Fibroblast of peridontal ligament (primary cell): ENCODE data around the gene KLF16.

Source experiments
- DNase-seq: peaks from one replicate; pipeline ENCODE4 v3.0.0-alpha.2; 2010; ENCODE audit errors: extremely low read depth

Gene KLF16

DNA sequence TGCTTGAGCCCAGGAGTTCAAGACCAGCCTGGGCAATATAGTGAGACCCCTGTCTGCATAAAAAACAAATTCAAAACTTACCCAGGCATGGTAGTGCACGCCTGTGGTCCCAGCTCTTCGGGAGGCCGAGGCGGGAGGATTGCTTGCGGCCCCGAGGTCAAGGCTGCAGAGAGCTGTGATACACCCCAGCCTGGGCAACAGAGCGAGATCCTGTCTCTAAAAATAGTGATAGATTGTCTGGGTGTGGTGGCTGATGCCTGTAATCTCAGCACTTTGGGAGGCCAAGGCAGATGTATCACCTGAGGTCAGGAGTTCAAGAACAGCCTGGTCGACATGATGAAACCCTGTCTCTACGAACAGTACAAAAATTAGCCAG lies 4.0 kb upstream of the KLF16 start:
- no peak for DNase-seq

DNA sequence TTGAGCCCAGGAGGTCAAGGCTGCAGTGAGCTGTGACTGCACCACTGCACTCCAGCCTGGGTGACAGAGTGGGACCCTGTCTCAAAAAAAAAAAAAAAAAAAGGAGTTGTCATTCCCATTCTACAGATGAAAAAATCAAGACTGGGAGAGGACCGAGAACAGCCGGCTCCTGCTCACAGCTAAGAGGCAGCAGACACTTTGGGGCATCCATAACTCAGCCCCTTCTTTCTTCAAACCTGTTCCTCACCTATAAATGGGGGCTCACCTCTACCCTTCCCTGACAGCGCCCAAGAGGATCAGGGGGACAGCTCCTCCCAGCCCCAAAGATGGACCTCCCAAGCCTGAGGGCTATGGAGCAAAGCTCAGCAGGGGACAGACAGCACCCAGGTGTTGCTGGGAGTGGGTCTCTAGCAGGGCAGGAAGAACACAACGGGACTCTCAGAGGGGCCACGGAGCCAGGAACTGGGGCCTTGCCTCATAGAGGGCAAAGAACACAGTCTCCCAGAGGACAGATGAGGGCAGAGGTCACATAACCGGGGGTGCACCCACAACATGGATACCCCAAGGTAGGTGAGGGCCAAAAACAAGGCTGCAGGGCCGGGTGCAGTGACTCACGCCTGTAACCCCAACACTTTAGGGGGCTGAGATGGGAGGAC lies 3.4 kb upstream of the KLF16 start:
- no peak for DNase-seq

DNA sequence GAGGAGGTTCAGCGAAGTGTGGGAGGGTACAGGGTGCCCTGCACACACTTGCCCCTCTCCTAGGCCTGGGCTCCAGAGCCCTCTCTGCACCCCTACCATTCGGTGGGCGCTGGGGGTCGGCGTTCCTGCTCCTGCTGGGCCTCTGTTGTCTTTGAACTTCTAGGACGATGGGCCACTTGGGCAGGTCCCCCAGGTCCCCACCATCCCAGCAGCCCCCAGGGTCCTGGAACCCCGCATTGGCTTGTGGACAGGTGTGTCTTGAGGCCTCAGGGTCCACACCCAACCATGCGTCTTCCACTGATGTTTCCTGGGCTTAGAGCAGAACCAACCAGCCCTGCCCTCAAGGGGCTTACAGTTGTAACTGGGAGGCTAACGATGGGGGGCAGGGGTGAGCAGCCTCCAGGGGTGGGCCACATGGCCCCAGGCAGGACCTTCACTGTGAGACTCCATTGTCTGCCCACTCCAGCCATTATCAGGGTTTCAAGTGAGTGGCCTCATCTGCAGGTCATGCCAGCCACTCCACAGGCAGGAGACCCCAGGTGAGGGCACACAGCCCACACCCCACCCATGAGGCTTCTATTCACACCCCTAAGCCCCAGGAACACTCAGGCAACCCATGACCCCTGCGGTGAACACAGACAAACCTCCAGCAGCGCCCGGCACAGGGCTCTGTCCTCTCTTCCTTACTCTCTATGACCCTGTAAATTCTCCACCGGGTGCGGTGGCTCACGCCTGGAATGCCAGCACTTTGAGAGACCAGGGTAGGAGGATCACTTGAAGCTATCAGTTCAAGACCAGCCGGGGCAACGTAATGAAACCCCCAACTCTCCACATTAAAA lies 2.0 kb upstream of the KLF16 start:
- DNase-seq: no peak

DNA sequence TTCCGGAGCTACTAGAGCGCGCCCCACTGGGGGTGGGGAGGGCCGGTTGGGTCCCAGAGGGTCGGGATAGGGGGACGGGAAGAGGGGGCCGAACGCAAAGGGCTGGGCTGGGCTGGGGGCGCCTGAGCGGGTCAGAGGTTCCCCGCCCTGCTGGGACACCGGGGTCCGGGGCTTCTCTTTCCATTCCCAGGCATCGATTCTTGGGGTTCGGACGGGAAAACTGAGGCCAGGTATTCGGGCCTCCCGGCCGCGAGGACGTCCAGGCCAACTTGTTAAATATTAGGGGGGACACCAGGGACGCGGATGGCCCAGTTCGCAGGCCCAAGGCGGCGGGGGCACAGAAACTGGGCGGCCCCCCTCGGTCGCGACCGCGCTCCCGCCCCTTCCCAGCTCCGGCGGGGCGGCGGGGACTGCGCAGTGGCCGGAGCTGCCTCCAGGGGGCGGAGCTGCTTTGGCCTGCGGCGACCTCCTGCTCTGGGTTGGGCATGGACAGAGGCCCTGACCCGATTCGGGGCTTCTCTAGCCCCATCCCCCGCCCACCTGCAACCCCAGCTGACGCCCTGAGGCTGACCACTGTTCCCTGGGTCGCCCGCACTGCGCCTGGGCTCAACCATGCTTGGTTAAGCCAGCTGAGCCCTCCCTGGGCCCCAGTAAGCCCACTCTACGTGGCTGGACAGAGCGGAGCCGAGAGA lies 1.2 kb upstream of the KLF16 start:
- DNase-seq: peak; percentile 38

GRCh38 chr19:1863638-1864479 lies 480 bp upstream of the KLF16 start:
- DNase-seq: peak; percentile 86

- no peak for DNase-seq
These were observed 703 bp downstream of the KLF16 start for GRCh38 chr19:1862424-1863327.

DNA sequence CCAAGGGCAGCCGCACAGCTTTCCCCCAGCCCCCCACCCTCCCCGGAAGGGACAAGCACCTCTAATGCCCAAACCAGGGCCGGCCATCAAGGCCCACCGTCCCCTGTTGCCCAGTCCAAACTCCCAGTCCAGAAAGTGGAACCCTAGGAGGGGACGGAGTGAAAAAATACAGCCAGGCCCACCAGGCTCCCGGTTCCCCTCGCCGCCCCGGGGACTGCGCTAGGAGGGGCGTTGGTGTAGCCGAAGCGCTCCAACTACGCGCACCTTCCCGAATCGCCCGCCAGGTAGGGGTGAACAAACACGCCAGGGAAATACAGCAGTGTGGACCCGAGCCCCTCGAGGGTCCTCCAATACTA lies 1.3 kb downstream of the KLF16 start:
- DNase-seq: no peak

DNA sequence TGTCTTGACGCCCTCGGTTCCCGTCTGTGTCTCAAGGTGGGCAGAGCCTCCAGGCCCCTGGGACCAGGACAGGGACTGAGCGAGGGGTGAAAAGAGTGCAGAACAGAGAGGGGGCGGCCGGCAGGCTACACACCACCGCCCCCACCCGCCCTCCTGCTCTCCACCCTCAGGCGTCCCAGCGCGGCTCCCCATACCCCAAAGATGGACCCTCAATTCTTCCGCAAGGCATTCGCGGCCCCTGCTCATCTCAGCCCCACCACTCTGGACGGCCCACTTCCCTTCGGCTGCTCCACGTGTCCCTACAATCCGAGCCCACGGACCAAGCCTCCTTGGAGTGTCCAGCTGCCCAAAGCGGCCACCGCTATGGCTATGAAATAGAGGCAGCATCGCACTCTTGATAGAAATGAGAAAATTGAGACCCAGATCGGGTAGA lies 1.8 kb downstream of the KLF16 start:
- DNase-seq: no peak

- no peak for DNase-seq
These were observed 2.4 kb downstream of the KLF16 start for GRCh38 chr19:1860821-1861598.

GRCh38 chr19:1860042-1860775 lies 3.2 kb downstream of the KLF16 start:
- DNase-seq: peak; percentile 70

GRCh38 chr19:1859331-1859781 lies 4.0 kb downstream of the KLF16 start:
- DNase-seq: no peak

DNA sequence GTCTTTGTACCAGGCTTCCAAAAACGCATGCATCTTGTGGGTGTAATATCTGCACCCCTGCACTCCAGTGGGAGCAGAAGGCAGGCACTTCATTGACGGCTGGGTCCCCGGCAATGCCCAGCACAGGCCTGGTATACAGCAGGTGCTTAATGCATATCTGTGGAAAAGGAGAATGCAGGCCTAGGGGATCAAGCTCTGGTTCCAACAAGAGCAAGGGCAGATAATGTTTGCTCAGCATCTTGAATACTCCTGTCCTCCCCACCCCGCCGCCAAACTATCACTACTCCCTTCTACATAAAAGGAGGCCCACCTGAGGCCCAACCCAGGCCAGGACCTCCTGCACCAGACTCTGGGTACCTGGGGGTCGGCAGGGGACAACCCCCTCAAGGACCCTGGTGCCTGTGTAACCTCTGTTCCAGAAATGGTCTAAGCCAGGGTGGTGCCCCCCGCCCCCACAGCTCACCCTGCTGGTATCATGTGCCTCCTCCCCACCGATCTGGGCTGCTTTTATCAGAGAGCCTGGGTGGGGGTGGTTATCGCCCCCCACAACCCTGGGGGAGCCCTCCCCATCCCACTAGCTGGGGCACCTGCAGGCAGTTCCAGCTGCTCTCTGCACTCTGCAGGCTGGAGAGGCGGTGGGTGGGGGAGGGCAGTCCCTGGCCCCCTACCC lies 4.8 kb downstream of the KLF16 start:
- DNase-seq: no peak

DNA sequence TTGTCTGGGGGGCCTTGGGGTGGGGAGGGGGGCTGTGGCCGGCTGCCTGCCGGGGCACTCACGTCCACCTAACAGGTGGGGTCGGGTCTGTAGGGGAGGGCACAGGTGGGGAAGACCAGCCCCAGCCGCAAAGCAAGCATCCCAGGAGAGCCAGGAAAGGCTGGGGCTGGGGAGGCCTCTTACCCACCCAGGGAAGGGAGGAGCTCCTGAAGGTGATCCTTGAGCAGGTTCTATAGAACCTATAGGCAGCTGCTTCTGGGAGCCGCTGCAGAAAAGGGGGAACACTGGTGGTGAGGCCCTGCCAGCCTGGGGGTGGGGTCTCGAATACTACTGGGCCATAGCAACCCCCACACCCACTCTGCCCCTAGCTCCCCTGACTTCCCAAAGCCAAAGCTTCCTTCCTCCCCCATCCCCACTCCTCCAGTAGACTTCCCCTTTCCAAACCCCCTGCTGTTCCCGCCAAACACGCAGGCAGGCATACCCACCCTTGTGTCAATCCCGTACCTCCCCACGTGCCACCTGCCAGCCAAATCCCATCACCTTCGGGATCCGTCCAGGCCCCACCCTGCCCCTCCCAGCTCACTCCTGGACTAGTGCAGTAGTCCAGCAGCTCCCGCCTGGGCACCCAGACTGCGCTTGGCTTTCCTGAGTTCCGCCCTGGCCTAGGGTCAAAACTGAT lies 5.6 kb downstream of the KLF16 start:
- DNase-seq: no peak

DNA sequence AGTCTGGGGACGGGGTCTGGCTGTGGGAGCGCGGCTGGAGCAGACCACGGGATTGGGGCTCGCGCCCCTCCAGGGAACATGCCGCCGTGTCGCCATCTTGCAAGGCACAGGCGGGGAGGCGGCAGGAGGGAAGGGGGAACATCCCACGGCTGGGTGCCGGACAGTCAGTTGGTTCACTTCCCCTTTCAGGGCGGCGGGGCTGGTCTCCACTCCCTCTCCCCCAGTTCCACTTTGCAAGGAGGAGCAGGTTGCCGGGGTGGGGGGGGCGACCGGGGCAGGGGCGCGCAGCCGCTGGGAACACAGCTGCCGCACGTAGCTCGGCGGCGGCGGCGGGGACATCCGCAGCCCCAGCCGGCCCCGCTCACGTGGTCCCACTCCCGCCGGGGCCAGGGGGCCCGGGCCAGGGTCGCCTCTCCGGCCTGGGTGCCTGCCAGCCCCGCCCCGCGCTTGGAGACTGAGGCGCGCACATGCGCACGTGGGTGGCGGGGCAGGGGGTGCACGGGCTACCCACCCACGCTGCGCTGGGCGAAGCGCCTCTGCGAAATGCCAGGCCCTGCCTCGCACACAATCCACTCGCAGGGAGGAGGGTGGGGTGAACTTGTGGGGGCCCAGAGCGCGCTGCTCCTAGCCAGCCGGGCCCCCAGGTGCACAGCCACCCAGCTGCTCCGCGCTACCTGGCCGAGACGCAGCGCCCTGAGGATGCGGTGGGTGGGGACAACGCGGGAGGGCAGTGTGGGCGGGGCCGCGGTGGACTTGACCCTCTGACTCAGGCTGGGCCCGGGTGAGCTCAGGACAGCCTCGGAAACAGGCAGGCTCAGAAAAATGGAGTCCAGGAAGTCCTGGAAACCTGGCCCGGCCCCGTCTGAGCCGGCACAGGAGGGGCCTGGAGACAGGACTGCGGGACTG lies 6.4 kb downstream of the KLF16 start:
- peak; percentile 44 for DNase-seq

DNA sequence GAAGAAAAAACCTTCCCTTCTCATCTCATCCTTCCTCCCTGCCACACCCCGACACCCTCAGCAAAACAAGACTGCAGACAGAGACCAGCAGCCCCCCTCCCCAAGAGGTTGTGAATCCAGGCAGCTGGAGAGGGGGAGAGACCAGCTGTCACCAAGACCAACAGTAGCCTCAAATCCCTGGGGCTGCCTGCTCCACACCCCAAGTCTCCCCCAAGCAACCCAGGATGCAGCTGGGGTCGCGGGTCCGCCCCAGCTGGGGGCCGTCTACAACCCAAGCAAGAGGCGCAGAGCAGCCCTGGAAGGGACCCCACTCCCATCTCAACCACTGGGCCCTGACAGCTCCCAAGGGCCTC lies 7.1 kb downstream of the KLF16 start:
- no peak for DNase-seq

- no peak for DNase-seq
These were observed 7.5 kb downstream of the KLF16 start for GRCh38 chr19:1855828-1856255.
